Measurements from ENCODE around the gene RAI14.
A peak's percentile ranks its signal among the peaks of the same experiment; 100 is the strongest.

Gene RAI14

DNA sequence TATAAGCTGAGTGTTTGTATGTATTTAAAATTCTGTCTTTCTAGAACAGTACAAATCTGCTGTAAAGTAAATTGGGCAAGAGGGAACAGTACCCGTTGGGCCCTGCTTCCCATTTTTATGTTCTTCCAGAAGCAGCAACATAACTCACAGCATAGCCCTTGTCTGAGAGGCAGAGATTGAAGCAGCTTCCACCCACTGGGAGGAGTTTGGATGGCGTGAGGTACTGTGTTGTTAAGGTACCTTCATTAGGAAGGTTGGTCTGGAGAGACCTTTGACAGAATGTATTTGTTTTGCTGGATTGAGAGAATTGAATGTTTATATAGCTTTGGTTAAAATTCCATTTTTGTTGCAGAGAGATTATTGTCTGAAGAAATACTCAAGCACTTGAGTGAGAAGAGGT is 24.8 kb downstream of the RAI14 start:
- DNase-seq = no peak

DNA sequence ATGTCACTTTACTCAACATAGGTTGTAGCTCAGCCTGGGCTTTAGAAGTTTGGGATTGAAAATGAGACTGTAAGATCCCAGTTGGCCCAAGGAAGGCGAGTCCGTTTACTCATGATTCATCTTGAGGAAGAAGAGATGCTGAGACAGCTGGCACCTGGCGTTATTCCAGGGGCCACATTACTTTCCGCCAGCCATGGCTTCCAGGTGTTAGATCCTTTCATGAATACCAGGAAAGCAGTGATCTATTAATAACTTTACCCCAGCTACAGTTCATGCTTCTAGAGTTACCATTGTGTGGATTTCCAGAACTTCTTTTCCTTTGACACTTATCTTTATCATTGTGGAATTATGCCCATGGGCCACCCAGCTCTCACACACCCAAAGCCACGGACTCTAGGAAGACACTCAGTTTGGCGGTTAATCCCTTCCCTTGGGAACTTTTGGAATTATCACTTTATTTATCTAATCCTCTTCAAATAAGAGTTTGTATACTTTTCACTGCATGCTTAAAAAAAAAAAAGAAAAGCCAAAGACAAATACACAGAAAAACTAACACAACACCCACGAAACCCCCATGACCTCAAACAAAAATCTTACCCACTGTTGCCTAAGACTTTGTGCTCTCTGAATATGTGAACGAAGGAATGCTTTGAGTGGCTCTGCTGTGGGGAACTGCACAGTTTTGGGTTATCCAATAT is 26.9 kb downstream of the RAI14 start:
- DNase-seq = no peak

DNA sequence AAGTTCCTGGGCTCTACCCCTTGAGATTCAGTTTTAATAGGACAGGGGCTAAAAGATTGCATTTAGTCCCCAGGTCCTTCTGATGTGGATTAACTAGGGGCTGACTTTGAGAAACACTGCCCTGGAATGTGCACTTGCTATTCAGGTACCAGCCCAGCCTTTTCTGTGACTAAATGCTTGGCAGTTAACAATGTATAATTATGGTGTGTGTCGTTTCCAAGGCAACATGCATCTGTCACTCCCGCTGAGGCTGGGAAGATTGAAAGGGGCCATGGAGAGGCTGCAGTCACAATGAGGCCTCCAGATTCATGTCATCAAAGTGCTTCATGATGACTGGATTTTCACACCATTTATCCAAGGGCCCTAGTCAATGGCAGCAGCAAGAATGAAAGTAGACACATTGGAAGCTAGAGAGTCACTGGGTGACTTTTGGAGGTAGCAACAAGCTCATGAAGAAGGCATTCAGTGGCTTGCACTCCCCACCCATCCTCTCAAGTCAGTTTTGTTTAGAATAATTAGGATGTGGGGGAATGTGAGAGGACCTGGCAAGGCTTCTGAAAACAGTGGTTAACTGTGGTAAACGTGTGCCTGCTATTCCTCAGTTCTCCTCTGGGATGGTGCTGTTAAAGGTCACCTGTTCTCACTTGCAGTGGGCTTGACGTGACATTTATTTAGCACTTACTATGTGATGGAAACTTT is 28.3 kb downstream of the RAI14 start:
- DNase-seq = no peak

DNA sequence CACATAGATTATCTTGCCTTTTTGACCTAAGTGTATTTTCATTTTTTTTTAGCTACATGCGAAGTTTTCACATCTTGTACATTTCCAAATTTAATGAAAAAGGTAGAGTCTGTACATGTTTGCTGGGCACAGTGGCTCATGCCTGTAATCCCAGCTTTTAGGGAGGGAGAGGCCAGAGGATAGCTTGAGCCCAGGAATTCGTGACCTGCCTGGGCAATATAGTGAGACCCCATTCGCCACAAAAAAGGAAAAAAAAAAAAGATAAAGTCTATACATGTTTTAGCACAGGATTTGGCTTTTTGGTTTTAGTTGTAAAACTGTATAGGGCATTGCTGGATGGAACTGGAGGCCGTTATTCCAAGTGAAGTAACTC is 28.8 kb downstream of the RAI14 start:
- DNase-seq = no peak

DNA sequence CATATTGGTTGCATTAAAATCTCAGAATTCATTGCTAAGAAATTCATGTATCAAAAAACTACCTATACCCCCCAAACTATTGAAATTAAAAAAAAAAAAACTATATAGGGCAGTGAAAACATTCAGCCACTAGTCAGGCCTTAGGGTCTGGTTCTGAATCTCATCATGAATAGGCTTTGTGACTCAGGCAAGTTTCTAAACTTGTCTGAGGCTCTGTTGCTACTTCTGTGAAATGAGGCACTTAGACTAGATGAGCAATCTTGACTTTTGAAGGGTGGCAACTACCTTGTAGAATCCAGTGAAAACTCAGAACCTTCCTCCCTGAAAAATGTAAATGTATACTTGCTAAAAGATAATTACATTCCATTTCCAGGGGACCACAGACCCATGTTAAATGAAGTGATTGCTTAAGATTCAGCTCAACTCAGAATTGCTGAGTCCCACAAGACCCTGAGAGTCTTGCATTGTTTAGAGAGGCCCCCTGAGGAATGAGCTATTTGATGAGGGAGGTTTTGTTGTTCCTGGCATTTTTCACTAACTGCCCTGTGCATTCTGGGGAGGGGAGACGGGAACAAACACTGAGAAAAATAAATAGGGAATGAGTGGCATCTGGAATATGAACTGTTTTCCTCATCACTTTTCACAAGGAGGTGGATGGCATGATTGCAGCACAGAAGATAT is 29.5 kb downstream of the RAI14 start:
- DNase-seq = no peak

DNA sequence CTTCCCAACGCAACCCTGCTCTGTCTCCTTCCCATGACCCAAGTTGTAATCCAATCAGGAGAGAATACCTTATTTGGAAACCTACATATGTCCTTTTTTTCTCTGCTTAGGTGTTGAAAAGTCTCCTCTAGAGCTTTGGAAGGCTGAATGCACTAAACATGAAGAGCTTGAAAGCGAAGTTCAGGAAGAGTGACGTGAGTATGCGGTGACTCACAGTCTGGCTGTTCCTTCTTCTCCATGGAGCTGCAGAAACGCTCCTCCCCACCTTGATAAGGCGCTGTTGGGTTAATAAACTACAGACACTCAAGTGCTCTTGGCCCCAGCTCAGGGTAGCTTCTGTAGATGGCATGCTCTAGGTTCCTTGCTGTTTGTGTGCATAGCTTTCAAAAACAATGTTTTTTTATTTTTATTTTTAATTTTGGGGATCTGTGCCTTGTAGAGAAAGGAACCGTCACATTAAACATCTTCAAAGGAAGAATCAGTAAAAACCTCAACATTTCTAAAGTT is 30.7 kb downstream of the RAI14 start:
- peak; percentile 31 for DNase-seq

DNA sequence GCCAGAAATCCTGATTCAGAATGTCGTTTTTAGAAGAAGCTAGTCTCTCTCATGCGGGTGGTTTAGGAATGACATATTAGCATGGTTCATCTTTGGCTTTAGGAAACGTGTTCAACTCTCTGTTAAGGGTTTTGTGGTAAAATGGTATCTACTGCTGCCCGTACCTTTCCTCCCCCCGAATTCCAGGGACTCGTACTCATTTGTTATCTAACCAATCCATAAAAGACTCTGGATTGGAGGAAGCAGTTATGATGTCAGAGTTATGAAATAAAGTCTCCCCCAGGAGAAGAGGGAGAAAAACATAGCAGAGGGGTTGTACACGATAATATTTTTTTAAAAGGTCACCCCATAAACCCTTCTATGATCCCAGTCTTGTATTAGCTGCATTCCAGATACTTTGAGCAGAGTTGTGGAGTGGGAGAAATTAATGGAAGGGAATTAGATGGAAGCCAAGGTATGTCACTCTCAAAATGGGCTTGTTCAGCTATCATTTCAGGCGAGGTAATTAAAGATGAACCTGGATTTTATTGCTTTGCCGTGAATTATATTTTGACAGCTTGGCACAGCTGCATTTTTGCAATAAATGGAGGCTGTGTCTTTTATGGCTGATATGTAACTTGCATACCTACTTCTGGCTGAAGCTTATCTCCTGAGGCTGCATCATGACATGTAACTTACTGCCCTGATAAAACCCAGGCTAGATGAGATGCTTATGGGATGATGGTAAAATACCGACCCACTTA is 31.3 kb downstream of the RAI14 start:
- no peak for DNase-seq

DNA sequence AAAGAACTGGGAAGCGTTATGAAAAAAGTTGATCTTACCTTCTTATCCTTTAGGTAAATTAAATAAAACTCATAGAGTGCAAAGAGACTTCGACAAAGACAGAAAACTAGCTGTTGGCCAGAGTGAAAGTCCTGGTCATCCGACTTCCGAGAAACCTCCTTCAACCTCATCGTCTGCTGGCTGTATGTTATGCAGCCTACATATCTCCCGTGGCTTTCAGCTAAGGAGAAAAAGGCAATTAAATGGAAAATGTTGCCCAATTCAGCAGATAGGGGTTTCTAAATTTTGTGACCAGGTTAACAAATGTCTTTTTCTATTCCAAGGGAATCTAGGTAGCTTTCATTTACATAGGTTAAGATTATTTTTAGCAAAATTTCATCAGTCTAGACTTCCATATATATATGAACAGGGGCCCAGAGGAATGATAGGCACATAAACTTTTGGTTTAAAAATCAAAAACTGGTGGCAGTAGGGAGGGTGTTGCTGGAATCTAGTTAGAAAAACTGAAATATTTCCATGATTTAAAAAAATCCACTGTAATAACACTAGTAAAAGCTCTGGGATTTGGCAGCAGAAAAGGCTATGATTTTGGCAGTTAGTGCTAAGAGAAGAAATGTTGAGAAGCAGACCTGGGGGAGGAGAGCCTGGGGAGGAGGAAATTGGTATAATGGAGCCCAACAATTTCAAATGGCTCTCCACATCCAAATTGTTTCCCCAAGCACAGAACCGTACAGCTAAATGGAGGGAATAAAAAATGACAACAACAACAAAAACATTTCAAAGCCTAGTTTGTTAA is 32.1 kb downstream of the RAI14 start:
- DNase-seq = no peak

DNA sequence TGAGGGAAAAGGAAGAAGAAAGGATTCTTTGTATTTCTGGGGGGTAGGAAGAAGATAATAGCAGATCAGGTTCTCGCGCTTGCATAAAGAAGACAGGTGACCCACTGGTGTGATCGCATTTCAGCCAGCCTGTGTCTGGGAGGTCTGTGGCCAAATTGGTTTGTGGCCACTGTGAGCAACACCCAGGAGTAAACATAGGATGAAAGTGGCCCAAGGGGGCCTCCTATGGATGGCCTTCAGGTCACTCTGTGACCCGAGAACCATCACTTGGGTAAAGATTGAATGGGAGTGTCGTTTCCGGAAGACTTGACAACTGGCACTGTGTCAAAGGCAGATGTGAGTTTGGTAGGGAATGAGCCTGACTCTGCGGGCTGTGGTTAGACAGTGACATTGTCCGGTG is 34.2 kb downstream of the RAI14 start:
- DNase-seq = no peak

DNA sequence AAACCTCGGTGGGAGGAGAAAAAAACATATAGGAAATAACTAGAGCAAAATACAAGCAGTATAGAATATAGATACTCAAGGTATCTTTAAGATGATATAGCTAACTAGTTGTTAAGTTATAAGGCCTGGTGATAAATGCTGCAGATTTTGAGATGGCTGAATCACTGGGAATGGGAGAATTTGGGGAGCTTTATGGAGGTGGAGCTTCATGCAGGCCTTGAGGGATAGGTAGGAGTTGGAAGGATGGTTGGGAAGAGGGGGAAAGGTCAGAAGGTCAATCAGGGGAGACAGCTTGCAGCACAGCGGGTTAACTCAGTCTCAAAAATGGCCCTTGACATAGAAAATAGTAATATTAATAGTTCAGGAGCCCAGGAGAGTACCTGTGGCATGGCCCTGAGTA is 34.8 kb downstream of the RAI14 start:
- no peak for DNase-seq

DNA sequence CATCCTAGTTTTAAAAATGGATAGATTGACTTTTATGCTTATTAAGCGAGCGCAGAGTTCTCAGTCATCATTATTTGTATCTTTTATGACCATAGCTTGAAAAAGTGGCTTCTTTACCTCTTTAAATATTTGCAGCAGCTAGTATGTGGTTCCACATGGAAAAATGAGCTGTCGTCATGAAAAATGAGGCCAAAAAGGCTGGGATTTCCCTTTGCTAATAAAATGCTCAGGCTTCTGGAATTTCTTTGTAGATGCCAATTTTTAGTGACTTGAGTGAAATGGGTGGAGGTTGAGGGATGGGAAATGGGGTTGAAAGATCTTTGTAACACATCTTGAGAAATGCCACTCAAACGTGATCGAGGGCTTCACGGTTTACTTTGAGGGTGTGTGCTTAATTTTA is 35.2 kb downstream of the RAI14 start:
- no peak for DNase-seq

DNA sequence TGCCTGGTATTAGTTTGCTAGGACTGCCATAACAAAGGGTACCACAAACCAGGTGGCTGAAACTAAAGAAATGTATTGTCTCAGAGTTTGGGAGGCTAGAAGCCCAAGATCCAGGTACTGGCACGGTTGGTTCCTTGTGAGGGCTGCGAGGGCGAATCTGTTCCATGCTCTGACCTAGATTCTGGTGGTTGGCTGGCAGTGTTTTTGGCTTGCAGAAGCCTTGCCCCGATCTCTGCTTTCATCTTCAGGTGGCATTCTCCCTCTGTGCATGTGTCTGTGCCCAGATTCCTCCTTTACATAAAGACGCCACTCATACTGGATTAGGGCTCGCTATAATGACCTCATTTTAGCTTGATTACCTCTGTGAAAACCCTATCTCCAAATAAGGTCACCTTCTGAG is 36.7 kb downstream of the RAI14 start:
- DNase-seq = no peak

DNA sequence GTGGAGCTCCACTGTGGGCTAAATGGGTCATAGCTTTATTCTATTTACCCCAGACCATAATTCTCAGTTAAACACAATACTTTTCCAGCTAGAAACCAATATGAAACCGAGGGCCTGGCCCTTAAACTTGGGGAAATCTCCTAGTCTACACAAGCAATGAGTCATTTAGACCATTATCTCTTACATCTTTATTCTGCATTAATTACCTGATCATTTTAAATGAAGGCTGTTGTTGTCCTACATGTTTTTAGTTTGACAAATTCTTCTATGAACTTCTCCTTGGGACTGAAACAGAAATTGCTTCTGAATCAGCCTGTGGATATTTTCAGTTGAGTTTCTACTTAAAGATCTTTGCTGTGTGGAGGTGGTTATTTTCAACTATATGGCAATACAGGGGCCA is 37.9 kb downstream of the RAI14 start:
- no peak for DNase-seq

DNA sequence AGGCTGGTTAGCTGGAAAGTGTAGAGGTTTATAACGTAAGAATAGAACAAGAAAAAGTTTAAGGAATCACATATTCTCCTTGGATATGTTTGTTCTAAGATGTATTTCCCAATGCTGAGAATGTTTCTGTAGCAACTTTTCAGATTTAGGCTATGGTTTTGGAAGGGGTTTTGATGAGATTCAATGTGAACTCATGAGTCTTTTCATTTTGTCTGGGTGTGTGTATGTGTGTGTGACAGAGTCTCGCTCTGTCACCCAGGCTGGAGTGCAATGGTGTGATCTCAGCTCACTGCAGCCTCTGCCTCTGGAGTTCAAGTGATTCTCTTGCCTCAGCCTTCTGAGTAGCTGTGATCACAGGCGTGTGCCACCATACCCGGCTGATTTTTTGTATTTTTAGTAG is 38.6 kb downstream of the RAI14 start:
- no peak for DNase-seq

DNA sequence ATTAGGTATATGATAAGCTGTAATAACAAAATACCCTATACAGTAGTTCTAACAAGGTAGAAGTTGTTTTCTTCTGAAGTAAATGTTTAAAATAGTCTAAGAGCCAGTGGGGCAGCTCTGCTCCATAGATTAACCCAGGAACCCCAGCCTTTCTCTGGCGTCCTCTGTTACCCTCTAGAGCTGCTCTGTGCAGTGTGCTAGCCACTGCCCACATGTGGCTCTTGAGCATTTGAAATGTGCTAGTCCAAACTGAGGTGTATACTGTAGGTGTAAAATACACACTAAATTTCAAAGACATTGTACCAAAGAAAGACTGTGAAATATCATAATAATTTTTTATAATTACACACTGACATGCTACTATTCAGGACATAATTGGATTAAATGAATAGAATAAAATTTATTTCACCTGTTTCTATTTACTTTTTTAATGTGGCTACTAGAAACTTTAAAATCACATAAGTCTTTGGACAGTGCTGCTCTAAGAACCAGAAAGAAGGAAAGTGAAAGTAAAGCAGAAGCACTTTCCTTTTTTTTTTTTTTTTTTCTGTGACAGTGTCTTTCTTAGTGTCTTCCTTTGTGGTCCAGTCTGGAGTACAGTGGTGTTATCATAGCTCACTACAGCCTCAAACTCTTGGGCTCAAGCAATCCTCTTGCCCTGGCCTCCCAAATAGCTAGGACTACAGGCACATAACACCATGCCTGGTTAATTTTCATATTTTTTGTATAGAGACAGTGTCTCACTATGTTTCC is 39.3 kb downstream of the RAI14 start:
- no peak for DNase-seq

DNA sequence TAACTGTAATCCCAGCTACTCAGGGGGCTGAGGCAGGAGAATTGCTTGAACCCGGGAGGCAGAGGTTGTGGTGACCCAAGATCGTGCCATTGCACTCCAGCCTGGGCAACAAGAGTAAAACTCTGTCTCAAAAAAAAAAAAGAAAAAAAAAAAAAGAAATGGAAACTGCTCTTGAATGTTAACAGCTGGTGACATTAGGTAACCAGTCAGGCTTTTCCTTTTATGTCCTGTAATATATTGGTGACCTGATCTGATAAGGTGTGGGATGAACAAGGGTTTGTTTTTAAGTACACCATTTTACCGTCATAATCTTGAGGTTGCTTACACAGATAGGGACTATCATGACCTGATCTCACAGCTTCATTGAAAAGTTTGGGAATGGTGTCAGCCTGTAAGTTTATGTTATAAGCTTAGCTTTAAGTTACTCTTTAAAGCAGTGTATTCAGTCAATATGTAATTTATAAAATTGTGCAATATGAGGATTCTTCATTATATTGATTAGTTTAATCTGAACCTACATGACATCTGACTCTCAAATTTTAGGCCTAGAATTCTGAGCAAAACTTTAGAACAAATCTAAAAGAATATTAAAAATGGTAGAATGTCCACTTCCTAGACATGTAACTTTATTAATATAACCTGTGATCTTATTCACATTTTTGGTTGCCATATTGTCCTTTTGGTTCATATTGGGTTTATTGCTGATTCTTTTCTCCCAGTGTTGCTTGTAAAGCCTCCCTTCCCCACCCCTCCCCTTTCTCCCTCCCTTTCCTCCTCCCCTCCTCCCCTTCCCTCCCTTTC is 41.4 kb downstream of the RAI14 start:
- DNase-seq = no peak

DNA sequence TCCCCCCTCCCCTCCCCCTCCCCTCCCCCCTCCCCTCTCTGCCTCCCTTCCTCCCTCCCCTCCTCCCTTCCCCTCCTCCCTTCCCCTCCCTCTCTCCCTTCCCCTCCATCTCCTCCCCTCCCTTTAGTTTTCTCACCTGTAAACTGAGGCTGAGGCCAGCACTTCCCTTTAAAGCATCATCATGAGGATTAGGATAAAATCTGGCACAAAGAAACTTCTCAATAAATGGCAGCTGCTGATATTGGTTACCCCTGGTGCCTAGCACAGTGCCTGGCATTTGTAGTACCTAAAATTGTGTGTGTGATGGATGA is 41.9 kb downstream of the RAI14 start:
- DNase-seq = no peak

DNA sequence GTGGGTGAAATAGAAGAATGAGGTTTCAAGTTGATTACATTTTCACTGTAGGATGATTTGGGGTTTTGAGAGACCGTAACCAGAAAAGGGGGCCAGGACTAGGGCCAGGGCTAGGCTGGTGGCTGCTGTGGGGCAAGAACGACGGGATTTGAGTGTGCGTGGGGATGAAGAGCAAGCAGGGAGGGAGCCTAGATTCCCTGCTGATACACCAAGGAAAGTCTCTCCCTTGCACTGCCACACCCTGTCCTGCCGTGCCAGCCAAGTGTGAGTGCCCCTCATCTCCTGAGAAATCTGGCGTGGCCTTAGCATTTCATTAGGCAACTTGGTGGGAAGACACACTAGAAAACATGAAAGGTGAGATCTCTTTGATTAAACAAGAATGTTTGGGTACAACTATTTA is 42.6 kb downstream of the RAI14 start:
- DNase-seq = no peak

DNA sequence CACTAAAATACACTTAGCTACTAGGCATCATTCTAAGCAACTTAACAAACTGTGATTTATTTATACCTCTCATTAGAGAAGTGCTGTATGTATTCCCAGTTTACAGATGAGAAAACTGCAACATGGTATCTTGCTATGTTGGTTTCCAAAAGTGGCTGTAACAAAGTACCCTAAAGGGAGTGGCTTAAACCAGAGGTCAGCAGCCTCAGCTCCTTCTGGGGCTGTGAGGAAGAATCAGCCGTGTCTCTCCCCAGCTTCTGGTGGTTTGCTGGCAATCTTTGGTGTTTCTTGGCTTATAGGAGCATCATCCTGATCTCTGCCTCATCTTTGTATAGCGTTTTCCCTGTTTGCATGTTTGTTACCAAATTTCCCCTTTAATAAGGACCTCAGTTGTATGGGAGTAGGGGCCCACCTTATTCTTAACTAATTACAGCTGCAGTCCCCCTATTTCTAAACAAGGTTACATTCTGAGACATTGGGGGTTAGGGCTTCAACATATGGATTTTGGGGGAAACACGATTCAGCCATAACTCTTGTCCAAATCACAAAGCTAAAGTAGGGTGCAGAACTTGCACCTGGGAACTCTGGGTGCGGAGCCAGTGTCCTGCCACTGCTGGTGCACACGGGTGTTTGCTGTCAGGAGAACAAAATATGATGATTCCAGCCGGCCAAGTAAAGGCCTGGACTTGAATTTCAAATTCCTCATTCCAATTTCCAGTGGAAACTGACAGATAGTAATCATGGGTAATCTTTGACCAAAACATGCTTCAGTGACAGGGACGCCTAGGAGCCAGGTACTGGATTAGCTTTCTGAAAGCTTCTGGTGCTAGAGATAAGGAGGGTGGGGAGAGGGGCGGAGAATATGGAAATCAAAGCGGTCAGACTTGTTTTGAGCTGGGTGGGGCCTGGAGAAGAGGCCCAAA is 43.3 kb downstream of the RAI14 start:
- DNase-seq = no peak

DNA sequence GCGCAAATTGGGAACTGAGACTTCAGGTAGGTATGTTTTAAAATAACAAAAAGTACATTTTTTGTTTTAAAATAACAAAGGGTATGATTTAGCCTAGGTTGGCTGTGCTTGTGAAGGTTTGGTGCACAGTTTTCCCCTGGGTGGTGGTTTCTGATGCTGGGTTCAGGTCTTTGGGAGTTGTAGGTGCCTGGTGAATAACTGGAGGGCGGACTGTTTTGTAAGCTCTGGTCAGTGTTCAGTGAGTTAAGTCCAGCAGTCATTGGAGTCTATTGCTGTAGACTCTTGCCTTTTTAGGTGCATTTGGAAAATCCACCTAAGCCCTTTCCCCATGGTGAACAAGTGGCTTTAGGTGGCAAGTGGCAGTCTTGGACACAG is 43.9 kb downstream of the RAI14 start:
- no peak for DNase-seq
